Gastrocnemius medialis (tissue), 4 donors: ENCODE data around the gene CCDC70.

ENCODE experiments used
- CTCF ChIP-seq, 5 experiments: fragments of 450-650 bp in 3 of 5; fragments of 200-600 bp in 2 of 5; sonication (generic) in 2 of 5; IDR thresholded peaks in 4 of 5; conservative IDR thresholded peaks in 1 of 5; 1 replicate in 4 of 5; 2 replicates in 1 of 5; pipeline ENCODE4 v1.5.1; 2016 to 2019; ENCODE audit warnings: antibody characterized with exemption in 5 of 5, mild to moderate bottlenecking in 3 of 5, moderate library complexity in 3 of 5
- POLR2A ChIP-seq, 2 donors: fragments of 450-650 bp; IDR thresholded peaks; one replicate each; pipeline ENCODE4 v1.6.1; 2017; ENCODE audit warnings: antibody characterized with exemption in 2 of 2, mild to moderate bottlenecking in 2 of 2, moderate library complexity in 2 of 2

DNA sequence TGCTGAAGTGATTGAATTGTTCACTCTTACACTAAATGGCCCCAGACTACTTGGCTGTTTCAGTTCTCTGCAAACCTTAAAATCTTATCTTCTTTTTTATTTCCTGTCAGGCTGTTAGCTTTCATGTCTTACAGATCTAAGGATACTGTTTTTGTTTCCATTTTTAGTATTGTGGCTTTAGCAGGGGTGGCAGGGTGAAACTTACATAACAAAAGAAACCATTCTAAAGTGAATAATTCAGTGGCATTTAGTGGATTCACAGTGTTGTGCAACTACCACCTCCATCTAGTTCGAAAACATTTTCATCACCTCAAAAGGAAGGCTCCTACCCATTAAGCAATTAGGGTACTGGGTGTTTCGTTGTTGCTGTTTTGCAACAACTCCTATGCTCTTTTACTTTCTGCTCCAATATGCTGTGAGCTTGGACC is 36.6 kb upstream of the CCDC70 start:
- no peak for TF ChIP-seq CTCF (IDR thresholded peaks at IDR 0.05 in 4 of 5, conservative IDR thresholded peaks at IDR 0.05 in 1 of 5)
- TF ChIP-seq POLR2A (IDR thresholded peaks at IDR 0.05): no peak
